ENCODE data around the gene POU2AF1.

DNA sequence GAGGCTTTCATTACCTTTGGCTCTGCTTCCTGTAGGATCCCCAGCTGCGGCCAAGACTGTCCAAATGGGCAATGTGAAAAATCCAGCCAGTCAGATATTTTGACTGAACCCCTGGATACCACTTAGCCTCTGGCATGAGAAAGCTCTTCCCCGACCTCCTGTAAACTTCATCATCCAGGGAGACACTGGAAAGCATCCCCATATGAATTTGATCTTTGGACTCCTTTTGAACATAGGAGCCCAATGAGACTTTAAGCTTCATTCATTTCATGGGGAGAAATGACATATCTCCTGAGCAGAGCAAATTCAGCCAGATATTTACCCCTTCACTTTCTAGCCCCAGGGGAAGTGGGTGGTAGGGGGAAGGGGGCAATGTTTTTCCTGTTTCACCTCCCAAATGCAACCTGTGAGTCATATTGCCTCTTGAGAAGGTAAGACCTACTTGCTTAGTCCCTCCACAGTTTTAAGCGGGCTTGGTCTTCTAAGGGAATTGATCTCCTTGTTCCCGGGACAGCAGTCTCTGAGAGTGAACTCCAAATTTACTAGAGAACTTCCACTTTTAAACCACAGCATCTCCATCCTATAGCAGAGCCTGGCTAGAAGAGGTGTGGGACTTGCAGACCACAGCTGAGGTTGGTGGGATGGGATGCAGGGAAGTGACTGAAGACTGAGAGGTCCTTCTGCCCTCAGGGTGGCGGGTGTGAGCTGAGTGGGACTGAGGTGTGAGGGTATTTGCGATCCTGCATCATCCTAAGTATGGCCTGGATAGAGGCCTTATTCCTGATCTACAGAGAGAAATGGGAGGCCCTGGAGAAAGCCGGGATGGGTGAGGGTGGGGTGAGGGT is 20.3 kb upstream of the POU2AF1 start:
- TF ChIP-seq CTCF (IDR thresholded peaks at IDR 0.05) (no peak), POLR2A (IDR thresholded peaks at IDR 0.05) (no peak), POLR2AphosphoS5 (IDR thresholded peaks at IDR 0.05; ENCODE audit: insufficient read depth in 1 of 2, low read depth in 1 of 2) (no peak)

Measured in vagina (tissue), 2 donors.